ENCODE measurements around the gene CCDC112.

GRCh38 chr5:115321309-115321708 is 24.9 kb upstream of the CCDC112 start:
- no peak for TF ChIP-seq YY1 (IDR thresholded peaks at IDR 0.05; ENCODE audit: low read depth)
- no peak for TF ChIP-seq USF1 (IDR thresholded peaks at IDR 0.05)
- TF ChIP-seq REST (IDR thresholded peaks at IDR 0.05; ENCODE audit: low read depth): no peak

Measured in Ishikawa (cell line).